Cardiac fibroblast (primary cell): ENCODE measurements around the gene SVBP.
"Not testable (repeated sequence)": the region's sequence is repeated elsewhere in the genome, so short reads cannot be mapped to it uniquely, and the experiment has no call there.

Experiments
- DNase-seq, 2 donors: peaks; one replicate each; pipeline versions ENCODE4 v3.0.0 to v3.0.0-alpha.2; 2010; ENCODE audit warnings: low read depth in 2 of 2
- H3K4me3 ChIP-seq, 2 donors: replicated peaks in 1 of 2; 1 replicate in 1 of 2; 2 replicates in 1 of 2; pipeline ENCODE4 v1.5.1; 2011; ENCODE audit warnings: low read depth in 2 of 2, low read length in 2 of 2, mild to moderate bottlenecking in 2 of 2, moderate library complexity in 1 of 2
- TF ChIP-seq, protein P1 (sequence below): IDR thresholded peaks from one replicate; pipeline ENCODE4 v1.5.1; 2011; ENCODE audit warnings: low read depth, mild to moderate bottlenecking, low read length, inconsistent platforms

The SVBP gene

DNA sequence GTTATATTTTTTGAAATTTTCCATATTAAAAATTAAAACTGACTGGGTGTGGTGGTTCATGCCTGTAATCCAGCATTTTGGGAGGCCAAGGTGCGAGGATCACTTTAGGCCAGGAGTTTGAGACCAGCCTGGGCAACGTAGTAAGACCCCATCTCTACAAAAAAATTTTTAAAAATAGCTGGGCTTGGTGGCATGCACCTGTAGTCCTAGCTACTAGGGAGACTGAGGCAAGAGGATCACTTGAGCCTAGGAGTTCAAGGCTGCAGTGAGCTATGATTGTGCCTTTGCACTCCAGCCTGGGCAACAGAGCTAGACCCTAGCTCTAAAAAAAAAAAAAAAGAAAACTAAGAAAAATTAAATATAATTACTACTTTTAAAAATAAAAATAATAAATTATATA is 4.5 kb upstream of the SVBP start:
- DNase-seq: no peak
- H3K4me3 ChIP-seq: no peak overlapping the region
- TF ChIP-seq, protein P1, sequence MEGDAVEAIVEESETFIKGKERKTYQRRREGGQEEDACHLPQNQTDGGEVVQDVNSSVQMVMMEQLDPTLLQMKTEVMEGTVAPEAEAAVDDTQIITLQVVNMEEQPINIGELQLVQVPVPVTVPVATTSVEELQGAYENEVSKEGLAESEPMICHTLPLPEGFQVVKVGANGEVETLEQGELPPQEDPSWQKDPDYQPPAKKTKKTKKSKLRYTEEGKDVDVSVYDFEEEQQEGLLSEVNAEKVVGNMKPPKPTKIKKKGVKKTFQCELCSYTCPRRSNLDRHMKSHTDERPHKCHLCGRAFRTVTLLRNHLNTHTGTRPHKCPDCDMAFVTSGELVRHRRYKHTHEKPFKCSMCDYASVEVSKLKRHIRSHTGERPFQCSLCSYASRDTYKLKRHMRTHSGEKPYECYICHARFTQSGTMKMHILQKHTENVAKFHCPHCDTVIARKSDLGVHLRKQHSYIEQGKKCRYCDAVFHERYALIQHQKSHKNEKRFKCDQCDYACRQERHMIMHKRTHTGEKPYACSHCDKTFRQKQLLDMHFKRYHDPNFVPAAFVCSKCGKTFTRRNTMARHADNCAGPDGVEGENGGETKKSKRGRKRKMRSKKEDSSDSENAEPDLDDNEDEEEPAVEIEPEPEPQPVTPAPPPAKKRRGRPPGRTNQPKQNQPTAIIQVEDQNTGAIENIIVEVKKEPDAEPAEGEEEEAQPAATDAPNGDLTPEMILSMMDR: no peak

GRCh38 chr1:42820813-42821212 is 3.6 kb upstream of the SVBP start:
- DNase-seq: no peak
- no peak overlapping the region for H3K4me3 ChIP-seq
- TF ChIP-seq, protein P1: no peak

- no peak overlapping the region for H3K4me3 ChIP-seq
- DNase-seq: no peak
- TF ChIP-seq, protein P1: no peak
Measured at GRCh38 chr1:42817976-42818375, 779 bp upstream of the SVBP start.

- H3K4me3 ChIP-seq: peak overlapping the region; percentile 45 to 59
- TF ChIP-seq, protein P1: no peak
- no peak for DNase-seq
Measured at GRCh38 chr1:42817440-42817767, 207 bp upstream of the SVBP start.

DNA sequence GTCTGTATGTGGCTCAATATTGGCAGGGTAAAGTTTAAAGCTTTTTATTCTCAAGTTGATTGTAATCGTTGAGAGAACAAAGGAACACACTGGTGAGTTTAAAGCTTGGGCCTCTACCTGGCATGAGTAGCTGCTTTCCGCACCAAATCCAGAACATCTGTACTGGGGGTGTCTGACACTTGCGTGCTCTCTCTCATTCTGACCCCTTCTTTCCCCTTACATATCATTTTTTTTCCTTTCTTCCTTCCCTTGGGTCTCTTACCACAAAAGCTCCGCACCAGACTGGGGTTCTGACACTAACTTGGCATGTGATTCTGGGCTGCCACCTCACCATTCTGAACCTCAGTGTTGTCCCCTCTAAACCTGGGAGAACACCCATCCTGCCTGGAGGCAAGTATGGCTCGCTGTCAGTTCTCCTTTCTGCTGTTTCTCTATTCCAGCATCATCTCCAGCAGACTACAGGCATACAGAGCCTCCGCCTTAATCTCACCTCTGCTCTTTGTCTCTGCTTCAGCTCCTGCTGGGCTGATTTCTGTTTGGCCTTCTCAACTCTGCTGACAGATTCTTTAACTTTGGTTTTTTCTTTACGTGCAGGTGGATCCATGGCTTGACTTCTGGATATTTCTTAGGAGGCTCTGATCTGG is 1.1 kb downstream of the SVBP start:
- peak; percentile 10 to 15 for DNase-seq
- TF ChIP-seq, protein P1: no peak
- peak overlapping the region; percentile 68 to 87 for H3K4me3 ChIP-seq

DNA sequence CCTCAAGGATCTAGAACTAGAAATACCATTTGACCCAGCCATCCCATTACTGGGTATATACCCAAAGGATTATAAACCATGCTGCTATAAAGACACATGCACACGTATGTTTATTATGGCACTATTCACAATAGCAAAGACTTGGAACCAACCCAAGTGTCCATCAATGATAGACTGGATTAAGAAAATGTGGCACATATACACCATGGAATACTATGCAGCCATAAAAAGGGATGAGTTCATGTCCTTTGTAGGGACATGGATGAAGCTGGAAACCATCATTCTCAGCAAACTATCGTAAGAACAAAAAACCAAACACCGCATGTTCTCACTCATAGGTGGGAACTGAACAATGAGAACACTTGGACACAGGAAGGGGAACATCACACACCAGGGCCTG is 2.4 kb downstream of the SVBP start:
- not testable (repeated sequence) for H3K4me3 ChIP-seq, DNase-seq

DNA sequence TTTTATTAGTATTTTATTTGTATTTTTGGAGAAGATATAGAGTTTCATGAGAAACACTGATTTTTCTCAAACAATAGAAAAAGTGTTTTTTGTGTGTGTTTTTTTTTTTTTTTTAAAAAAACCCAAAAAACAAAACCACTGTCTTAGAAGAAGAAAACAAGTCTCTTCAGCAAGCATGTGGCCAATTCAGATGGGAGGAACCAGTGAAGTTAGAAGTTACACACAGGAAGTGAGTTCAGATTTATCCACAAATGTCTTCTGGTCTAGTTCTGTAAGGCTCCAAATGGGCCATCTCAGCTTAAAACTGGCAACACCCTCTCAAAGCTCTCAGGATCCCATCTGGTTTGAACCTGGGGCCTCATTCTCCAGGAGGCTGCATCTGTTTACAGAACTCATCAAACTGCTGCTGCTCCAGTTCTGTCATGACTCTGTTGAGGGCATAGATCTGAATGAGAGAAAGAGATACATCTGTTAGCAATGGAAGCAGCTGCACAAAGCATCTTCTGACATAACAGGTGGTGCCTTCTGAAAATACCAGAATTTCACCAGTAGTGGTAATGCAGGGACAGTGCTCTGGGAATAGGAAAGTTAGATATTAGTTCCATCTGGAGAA is 10.0 kb downstream of the SVBP start:
- H3K4me3 ChIP-seq: no peak overlapping the region
- DNase-seq: no peak
- TF ChIP-seq, protein P1: no peak
